IPS-NIHi11 (cell line): ENCODE data around the gene PARM1.

Experiments used
- DNase-seq: peaks from one replicate; pipeline ENCODE4 v3.0.0; 2012; ENCODE audit warnings: mixed read lengths, low spot score

Gene PARM1

GRCh38 chr4:74942251-74942917, 9.5 kb downstream of the PARM1 start:
- DNase-seq, result no peak

GRCh38 chr4:74942918-74943253, 10.0 kb downstream of the PARM1 start:
- DNase-seq, result no peak

GRCh38 chr4:74944354-74944793, 11.5 kb downstream of the PARM1 start:
- no peak for DNase-seq

GRCh38 chr4:74946196-74946595, 13.3 kb downstream of the PARM1 start:
- no peak for DNase-seq

- DNase-seq, result no peak
Observed at GRCh38 chr4:74947798-74948197, 14.9 kb downstream of the PARM1 start.

GRCh38 chr4:74948236-74948635, 15.3 kb downstream of the PARM1 start:
- DNase-seq, result no peak

- no peak for DNase-seq
Observed at GRCh38 chr4:74950200-74950599, 17.3 kb downstream of the PARM1 start.

GRCh38 chr4:74950882-74951281, 18.0 kb downstream of the PARM1 start:
- no peak for DNase-seq

GRCh38 chr4:74953647-74954046, 20.7 kb downstream of the PARM1 start:
- DNase-seq, result no peak

GRCh38 chr4:74958881-74959280, 26.0 kb downstream of the PARM1 start:
- no peak for DNase-seq

GRCh38 chr4:74961230-74961629, 28.3 kb downstream of the PARM1 start:
- no peak for DNase-seq

- no peak for DNase-seq
Observed at GRCh38 chr4:74962584-74962983, 29.7 kb downstream of the PARM1 start.

- DNase-seq, result no peak
Observed at GRCh38 chr4:74964311-74964710, 31.4 kb downstream of the PARM1 start.

GRCh38 chr4:74967324-74967723, 34.4 kb downstream of the PARM1 start:
- DNase-seq, result no peak

GRCh38 chr4:74968456-74969164, 35.7 kb downstream of the PARM1 start:
- no peak for DNase-seq

GRCh38 chr4:74969507-74970474, 36.9 kb downstream of the PARM1 start:
- peak; percentile 34 for DNase-seq

GRCh38 chr4:74970577-74970976, 37.7 kb downstream of the PARM1 start:
- no peak for DNase-seq

GRCh38 chr4:74971862-74972261, 38.9 kb downstream of the PARM1 start:
- DNase-seq, result no peak

- no peak for DNase-seq
Observed at GRCh38 chr4:74975082-74975481, 42.2 kb downstream of the PARM1 start.

GRCh38 chr4:74975848-74976824, 43.2 kb downstream of the PARM1 start:
- no peak for DNase-seq

- no peak for DNase-seq
Observed at GRCh38 chr4:74982546-74983252, 49.8 kb downstream of the PARM1 start.
